Adrenal gland (tissue), 5 donors: ENCODE results near the gene RALY.

Experiments used
- POLR2A ChIP-seq, 2 donors: fragments of 450-650 bp; IDR thresholded peaks; one replicate each; pipeline ENCODE4 v1.6.1; 2017; ENCODE audit warnings: antibody characterized with exemption in 2 of 2, mild to moderate bottlenecking in 2 of 2, moderate library complexity in 1 of 2
- TF ChIP-seq, protein P1 (sequence below), 6 experiments: fragments of 450-650 bp in 4 of 6; fragments of 200-600 bp in 2 of 6; sonication (generic) in 1 of 6; IDR thresholded peaks; 1 replicate in 5 of 6; 2 replicates in 1 of 6; pipeline versions ENCODE4 v1.5.1 to v1.8.0; 2016 to 2021; ENCODE audit warnings: antibody characterized with exemption in 6 of 6, mild to moderate bottlenecking in 2 of 6, moderate library complexity in 1 of 6
- donor health status: DM: no; HTN: no; CAD: no.

DNA sequence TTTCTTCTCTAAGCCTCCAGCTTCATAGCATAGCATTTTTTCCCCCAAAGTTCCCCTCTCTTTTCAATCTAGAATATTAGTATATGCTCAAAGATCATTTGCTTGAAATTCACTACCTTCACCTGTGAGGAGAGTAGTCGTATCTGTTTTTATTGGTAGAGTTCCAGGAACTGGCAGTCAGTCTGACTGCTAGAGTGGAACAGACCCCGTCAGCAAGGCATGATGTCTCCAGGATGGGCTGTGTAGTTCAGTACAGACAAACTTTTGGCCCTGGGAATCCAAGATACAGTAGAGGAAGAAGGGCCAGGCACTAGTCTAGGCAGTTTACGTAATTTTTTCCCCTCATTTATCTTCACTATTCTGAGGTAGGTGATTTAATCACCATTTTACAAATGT is 29.1 kb downstream of the RALY start:
- TF ChIP-seq POLR2A (IDR thresholded peaks at IDR 0.05): no peak
- TF ChIP-seq, protein P1, sequence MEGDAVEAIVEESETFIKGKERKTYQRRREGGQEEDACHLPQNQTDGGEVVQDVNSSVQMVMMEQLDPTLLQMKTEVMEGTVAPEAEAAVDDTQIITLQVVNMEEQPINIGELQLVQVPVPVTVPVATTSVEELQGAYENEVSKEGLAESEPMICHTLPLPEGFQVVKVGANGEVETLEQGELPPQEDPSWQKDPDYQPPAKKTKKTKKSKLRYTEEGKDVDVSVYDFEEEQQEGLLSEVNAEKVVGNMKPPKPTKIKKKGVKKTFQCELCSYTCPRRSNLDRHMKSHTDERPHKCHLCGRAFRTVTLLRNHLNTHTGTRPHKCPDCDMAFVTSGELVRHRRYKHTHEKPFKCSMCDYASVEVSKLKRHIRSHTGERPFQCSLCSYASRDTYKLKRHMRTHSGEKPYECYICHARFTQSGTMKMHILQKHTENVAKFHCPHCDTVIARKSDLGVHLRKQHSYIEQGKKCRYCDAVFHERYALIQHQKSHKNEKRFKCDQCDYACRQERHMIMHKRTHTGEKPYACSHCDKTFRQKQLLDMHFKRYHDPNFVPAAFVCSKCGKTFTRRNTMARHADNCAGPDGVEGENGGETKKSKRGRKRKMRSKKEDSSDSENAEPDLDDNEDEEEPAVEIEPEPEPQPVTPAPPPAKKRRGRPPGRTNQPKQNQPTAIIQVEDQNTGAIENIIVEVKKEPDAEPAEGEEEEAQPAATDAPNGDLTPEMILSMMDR (IDR thresholded peaks at IDR 0.05): no peak
